GM19043 (cell line): Measurements from ENCODE around the gene PRSS12.

Experiments used
- ATAC-seq: cut with Tn5 transposase; IDR thresholded peaks from one replicate; pipeline ENCODE4 v1.9.1; 2021; ENCODE audit warnings: low read depth; ENCODE audit not compliant: unreplicated experiment

PRSS12 gene

DNA sequence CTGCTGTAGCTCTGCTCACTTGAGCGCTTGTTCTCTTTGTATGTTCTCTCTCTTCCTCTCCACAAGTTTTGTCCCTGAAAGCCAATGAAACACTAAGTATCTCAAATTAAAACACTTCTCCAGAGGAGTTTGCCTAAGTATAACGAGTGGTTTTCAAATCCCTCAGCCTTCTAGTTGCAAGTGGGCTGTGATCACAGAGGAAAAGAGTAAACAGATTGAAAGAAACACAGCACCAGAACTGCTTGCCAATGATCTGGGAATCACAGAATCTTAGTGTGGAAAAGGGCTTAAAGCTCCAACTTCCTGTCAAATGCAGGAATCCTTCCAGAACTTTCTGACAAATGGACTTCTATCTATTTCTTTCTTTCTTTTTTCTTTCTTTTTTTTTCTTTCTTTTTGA is 4.8 kb upstream of the PRSS12 start:
- ATAC-seq, result no peak

GRCh38 chr4:118356731-118357130 is 3.9 kb upstream of the PRSS12 start:
- no peak for ATAC-seq

DNA sequence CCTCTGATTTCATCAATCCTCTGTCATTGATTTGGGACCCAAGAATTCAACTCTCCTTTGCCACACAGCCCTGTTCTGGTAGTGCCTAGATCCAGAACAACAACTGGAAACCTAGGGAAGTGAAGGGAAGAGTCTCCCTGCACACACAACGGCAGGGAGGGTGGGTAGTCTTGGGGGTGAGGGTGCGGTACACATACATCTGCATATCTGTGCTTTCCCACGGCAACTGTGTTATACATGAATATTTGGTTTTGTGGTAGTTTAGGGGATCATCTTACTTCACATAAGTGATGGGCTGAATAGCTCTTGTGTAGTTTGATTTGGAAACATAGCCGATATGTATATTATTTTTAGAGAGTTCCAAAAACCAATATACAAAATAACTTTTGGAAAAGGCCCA is 3.3 kb upstream of the PRSS12 start:
- ATAC-seq, result no peak

GRCh38 chr4:118354913-118355312 is 2.1 kb upstream of the PRSS12 start:
- no peak for ATAC-seq

DNA sequence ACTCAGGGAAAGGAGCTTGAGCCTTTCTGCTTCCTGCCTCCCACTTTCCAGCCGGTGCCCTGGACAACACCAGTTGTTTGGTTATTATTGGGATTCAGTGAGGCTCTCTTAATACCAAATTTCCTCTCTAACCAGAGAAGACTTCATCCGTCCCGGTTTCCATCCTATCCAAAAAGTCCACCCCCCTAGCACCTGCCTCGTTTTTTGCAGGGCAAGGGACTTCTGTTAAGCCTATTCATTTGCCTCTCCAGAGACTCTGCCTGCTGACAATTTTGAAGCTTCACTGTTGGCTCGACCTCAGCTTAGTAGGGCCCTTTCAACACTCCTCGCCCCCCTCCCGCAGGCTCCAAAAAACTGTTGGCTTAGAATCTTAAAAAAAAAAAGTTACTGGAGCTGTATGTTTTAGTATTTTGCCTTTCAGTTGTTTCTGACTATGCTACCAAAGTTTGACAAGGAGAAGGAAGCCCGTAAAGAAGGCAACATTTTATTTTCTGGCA is 779 bp upstream of the PRSS12 start:
- no peak for ATAC-seq

- peak; percentile 5 for ATAC-seq
Measured at GRCh38 chr4:118351851-118352827, 664 bp downstream of the PRSS12 start.

- no peak for ATAC-seq
Measured at GRCh38 chr4:118350961-118351360, 1.8 kb downstream of the PRSS12 start.

- ATAC-seq, result no peak
Measured at GRCh38 chr4:118348886-118349285, 3.9 kb downstream of the PRSS12 start.

DNA sequence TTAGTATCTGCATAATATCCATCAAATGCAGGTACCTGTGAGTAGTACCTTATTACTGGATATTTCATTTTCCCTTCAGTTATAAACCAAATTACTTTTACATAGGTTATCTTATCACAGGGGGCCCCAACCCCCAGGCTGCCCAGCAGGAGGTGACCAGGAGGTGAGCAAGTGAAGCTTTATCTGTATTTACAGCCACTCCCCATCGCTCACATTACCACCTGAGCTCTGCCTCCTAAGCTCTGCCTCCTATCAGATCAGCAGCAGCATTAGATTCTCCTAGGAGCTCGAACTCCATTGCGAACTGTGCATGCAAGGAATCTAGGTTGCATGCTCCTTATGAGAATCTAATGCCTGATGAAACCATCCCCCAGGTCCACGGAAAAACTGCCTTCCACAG is 6.3 kb downstream of the PRSS12 start:
- ATAC-seq, result no peak

- ATAC-seq, result no peak
Measured at GRCh38 chr4:118345813-118346212, 7.0 kb downstream of the PRSS12 start.

- ATAC-seq, result no peak
Measured at GRCh38 chr4:118344801-118345200, 8.0 kb downstream of the PRSS12 start.

GRCh38 chr4:118343501-118343900 is 9.3 kb downstream of the PRSS12 start:
- no peak for ATAC-seq

GRCh38 chr4:118340109-118340508 is 12.7 kb downstream of the PRSS12 start:
- no peak for ATAC-seq

DNA sequence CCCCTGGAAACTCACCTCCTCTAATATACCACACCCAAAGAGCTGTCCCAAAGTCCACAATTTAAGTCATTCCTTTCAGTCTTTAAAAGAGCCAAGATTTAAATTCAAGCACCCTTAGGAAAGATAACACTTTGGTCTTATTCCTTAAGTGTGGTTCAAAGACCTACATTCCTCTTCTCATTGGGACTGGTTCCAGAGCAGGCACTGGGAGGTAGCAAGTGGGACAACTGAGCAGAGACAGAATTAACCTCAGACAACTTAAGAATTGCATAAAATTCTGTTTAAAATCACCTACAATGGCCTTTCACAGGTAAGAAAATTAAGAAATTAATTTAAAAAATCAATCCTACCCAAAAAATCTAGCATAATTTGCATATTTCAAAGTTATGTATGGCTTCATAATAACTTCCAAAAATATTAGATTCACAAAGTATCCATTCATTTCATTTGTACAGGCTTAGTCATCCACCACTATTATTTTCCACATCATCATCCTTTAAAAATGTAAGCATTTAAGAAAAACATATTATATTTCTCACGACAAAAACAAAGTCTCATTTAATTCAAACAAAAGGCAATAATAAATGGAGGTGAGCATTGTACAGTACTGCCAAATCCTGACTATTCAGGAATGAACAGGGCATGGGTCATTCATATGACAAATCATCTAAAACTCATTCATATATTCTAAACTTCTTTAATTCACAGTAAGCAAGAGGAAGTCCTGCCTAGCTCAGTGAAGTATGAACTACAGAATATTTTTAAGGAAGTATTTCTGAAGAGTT is 13.6 kb downstream of the PRSS12 start:
- ATAC-seq, result no peak

GRCh38 chr4:118338518-118338917 is 14.3 kb downstream of the PRSS12 start:
- no peak for ATAC-seq

- ATAC-seq, result no peak
Measured at GRCh38 chr4:118337954-118338353, 14.8 kb downstream of the PRSS12 start.

- no peak for ATAC-seq
Measured at GRCh38 chr4:118335774-118336173, 17.0 kb downstream of the PRSS12 start.

DNA sequence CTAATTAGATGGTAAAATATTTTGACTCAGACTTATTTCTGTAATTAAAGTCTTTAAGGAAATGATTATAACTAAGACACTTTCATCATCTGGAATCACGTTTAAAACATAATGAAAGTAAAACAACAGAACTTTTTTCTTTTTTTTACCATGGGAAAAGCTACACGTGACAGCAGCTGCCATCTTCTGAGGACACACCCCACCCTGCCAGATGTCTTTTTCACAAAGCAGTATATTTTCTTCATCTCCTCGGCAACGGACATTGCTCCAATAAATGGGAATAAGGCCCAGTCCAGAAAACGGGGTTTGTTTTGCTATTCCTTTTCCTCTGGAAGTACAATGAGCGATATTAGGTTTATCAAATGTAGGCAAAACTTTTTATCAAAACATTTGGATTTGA is 17.5 kb downstream of the PRSS12 start:
- no peak for ATAC-seq

DNA sequence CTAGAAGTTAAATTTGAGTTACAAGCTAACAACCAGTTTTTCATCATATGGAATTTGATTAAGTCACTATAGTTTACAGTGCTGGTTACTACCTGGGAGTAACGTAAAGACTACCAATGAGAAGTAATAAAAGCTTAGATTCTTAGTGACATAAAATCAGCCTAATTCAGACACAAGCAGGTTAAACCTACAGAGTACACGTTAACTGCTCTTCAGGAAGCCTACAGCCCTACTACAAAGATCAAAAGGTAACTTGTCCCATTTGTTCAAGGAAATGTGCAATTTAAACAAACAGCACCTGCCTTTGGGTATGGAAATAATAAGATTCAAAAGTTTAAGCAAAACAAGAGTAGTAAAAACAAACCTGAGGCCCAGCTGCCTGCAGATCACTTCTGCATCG is 21.5 kb downstream of the PRSS12 start:
- ATAC-seq, result no peak

DNA sequence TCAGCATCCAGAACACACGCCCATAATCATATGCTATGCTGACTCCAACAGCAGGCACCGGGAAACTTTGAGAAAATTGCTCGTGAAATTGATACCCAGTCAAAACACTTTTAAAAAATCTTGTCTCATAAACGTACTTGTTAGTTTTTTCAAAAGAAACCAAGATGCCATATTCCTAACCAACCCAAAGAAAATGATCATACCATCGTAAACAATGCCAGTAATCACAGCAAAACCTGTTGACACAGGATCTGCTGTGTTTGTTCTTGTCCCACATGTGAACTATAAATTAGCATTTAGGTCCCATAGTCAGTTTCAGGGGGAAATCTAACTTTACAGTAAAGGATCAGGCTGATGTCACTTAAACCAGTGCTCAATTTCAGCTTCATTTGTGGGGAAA is 23.0 kb downstream of the PRSS12 start:
- no peak for ATAC-seq

GRCh38 chr4:118327554-118328241 is 25.1 kb downstream of the PRSS12 start:
- ATAC-seq, result no peak
